ENCODE measurements around the gene PIGK.
A peak's percentile ranks its signal among the peaks of the same experiment; 100 is the strongest.

PIGK gene

DNA sequence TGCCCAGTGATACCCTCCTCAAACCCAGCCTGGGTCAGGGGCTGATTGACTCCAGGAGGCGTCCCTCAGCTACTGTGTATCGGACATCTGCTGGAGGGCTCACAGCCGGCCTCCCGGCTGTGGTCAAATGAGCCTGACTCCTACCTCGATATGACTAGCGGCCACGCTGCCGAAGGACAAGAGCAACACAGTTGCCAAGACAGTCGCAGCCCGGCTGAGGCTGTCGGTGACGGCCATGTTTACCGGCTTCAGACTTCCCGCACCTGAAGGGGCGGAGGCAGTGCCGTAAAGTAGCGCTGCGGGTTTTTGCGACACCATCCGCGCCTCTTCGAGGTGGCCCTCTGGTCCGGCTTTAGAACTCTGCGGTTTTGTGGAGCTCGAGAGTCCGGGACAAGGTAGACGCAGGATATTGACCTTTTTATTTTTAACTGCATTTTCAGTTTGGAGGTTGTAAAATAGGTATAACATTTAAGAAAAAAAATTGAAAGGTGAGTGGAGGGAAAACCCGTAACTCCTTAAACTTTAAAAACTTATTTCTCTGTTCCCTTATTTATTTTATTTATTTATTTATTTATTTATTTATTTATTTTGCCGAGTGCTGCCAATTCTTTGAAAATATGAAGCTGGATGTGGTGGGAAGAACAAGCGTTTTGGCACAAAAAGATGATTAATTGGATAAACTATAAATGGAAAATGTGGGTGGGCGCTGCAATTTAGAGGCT, at the start of gene PIGK:
PIGK (minus strand) TSS at position 265 of the 722 bp plus-strand sequence; CDS start at position 237, 28 bp downstream.
- peak within 1 kb of the TSS; percentile 99 for H3K4me3 ChIP-seq (ENCODE audit: low read length)
- H3K9me3 ChIP-seq (ENCODE audit: control insufficient read depth, low read length) = no peaks in the 10 kb centered on the region
- H3K4me1 ChIP-seq (ENCODE audit: control insufficient read depth, insufficient read depth, low read length) = peaks cover 6% of the 10 kb centered on the region
- H3K36me3 ChIP-seq (ENCODE audit: control insufficient read depth, insufficient read depth, low read length) = no peaks in the 10 kb centered on the region
- H3K9ac ChIP-seq (ENCODE audit: low read length) = peak within 1 kb of the TSS; percentile 97
- H3K27me3 ChIP-seq (ENCODE audit: control insufficient read depth, insufficient read depth, low read length) = no peaks in the 10 kb centered on the region

DNA sequence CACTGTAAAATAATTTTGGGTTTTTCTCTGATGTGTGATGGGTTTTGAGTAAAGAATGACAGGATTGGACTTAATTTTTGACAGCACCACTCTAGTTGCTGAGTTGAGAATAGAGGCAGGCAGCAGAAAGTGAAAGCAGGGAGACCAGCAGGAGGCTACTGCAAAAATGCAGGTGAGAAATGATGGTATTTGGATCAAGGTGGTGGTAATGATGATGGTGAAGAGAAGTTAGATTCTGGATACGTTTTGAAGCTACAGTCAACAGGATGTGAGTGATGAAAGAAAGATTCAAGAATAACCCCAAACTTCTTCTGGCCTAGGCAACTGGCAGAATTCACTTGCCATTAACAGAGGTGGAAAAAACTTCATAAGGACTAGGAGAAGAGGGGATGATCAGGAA, 47.8 kb upstream of the PIGK start:
- peaks cover 4% of the 10 kb centered on the region for H3K4me1 ChIP-seq (ENCODE audit: control insufficient read depth, insufficient read depth, low read length)
- H3K9ac ChIP-seq (ENCODE audit: low read length) = no peak overlapping the region
- H3K4me3 ChIP-seq (ENCODE audit: low read length) = no peak overlapping the region
- H3K36me3 ChIP-seq (ENCODE audit: control insufficient read depth, insufficient read depth, low read length) = no peaks in the 10 kb centered on the region
- peaks cover 13% of the 10 kb centered on the region for H3K27me3 ChIP-seq (ENCODE audit: control insufficient read depth, insufficient read depth, low read length)
- H3K9me3 ChIP-seq (ENCODE audit: control insufficient read depth, low read length) = no peaks in the 10 kb centered on the region

DNA sequence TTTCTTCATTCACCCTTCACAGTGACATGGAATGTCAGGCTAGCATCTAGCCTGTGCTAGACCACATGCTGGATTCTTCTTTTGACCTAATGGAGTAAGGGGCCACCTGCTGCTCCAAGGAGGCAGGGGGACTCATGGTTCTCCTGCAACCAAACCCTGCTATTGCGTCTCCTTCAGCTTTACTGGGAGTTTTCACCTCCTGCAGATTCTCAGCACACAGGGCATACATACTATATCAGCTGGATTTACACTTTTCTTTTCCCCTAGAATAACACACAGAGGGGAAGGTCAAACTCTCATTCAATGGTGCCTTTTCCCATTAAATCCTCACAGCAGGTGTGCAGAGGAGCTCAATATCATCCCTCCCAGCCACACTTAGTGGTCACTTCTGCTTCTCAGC, 46.0 kb upstream of the PIGK start:
- no peak overlapping the region for H3K4me3 ChIP-seq (ENCODE audit: low read length)

GRCh38 chr1:77263708-77264107, 44.5 kb upstream of the PIGK start:
- H3K36me3 ChIP-seq (ENCODE audit: control insufficient read depth, insufficient read depth, low read length) = no peaks in the 10 kb centered on the region
- H3K4me1 ChIP-seq (ENCODE audit: control insufficient read depth, insufficient read depth, low read length) = peaks cover 4% of the 10 kb centered on the region
- H3K4me3 ChIP-seq (ENCODE audit: low read length) = no peak overlapping the region

More for the DNA sequence above, 46.0 kb upstream of the PIGK start:
- Histone ChIP-seq H3K9ac (ENCODE audit: low read length) (no peak overlapping the region), H3K36me3 (ENCODE audit: control insufficient read depth, insufficient read depth, low read length) (no peaks in the 10 kb centered on the region), H3K9me3 (ENCODE audit: control insufficient read depth, low read length) (no peaks in the 10 kb centered on the region), H3K27me3 (ENCODE audit: control insufficient read depth, insufficient read depth, low read length) (peaks cover 15% of the 10 kb centered on the region), H3K4me1 (ENCODE audit: control insufficient read depth, insufficient read depth, low read length) (peaks cover 4% of the 10 kb centered on the region)

GRCh38 chr1:77253211-77253610, 34.0 kb upstream of the PIGK start:
- Histone ChIP-seq H3K4me1 (ENCODE audit: control insufficient read depth, insufficient read depth, low read length) (no peaks in the 10 kb centered on the region), H3K27me3 (ENCODE audit: control insufficient read depth, insufficient read depth, low read length) (no peaks in the 10 kb centered on the region), H3K36me3 (ENCODE audit: control insufficient read depth, insufficient read depth, low read length) (no peaks in the 10 kb centered on the region), H3K9me3 (ENCODE audit: control insufficient read depth, low read length) (no peaks in the 10 kb centered on the region), H3K9ac (ENCODE audit: low read length) (no peak overlapping the region), H3K4me3 (ENCODE audit: low read length) (no peak overlapping the region)

More at GRCh38 chr1:77263708-77264107, 44.5 kb upstream of the PIGK start:
- Histone ChIP-seq H3K9me3 (ENCODE audit: control insufficient read depth, low read length) (no peaks in the 10 kb centered on the region), H3K27me3 (ENCODE audit: control insufficient read depth, insufficient read depth, low read length) (peaks cover 15% of the 10 kb centered on the region), H3K9ac (ENCODE audit: low read length) (no peak overlapping the region)

GRCh38 chr1:77250126-77250525, 30.9 kb upstream of the PIGK start:
- no peaks in the 10 kb centered on the region for H3K36me3 ChIP-seq (ENCODE audit: control insufficient read depth, insufficient read depth, low read length)
- no peaks in the 10 kb centered on the region for H3K27me3 ChIP-seq (ENCODE audit: control insufficient read depth, insufficient read depth, low read length)
- no peaks in the 10 kb centered on the region for H3K4me1 ChIP-seq (ENCODE audit: control insufficient read depth, insufficient read depth, low read length)
- no peak overlapping the region for H3K9ac ChIP-seq (ENCODE audit: low read length)
- no peak overlapping the region for H3K4me3 ChIP-seq (ENCODE audit: low read length)
- no peaks in the 10 kb centered on the region for H3K9me3 ChIP-seq (ENCODE audit: control insufficient read depth, low read length)

DNA sequence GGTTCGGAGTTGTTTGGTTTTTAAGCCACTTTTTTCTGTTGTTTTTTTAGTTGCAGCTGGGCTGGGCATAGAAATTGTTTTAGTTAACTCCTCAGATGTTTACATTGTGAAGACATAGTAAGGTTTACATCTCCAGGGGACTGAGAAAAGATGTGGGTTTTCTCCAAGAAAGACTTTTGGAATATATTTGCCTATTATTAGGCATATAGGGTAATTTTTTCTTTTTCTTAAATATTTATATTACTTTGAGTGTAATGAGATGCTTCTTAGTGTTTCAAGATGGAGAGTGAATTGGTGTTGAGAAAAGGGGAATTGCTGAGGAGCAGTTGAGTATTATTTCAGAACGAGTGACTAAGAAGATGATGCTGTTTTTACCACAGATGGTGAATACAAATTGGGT, 26.6 kb upstream of the PIGK start:
- Histone ChIP-seq H3K4me1 (ENCODE audit: control insufficient read depth, insufficient read depth, low read length) (no peaks in the 10 kb centered on the region), H3K36me3 (ENCODE audit: control insufficient read depth, insufficient read depth, low read length) (no peaks in the 10 kb centered on the region), H3K27me3 (ENCODE audit: control insufficient read depth, insufficient read depth, low read length) (no peaks in the 10 kb centered on the region), H3K9ac (ENCODE audit: low read length) (no peak overlapping the region), H3K4me3 (ENCODE audit: low read length) (no peak overlapping the region), H3K9me3 (ENCODE audit: control insufficient read depth, low read length) (no peaks in the 10 kb centered on the region)

DNA sequence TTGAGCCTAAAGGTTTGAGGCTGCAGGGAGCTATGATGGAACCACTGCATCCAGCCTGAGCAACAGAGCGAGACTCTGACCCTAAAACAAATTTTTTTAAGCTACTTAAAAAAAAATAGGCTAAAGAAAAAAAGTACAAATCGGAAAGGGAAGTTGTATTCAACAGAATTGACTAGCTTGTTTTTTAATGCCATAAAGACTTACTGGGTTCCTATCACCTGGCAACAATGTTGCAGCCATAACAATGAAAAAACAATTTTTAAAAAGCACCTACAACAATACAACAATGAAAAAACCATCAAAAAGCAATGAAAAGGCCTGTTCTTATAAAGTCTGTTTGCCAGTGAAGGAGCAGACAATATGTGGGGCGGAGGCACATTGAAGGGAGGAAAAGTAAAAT, 20.1 kb upstream of the PIGK start:
- Histone ChIP-seq H3K4me1 (ENCODE audit: control insufficient read depth, insufficient read depth, low read length) (no peaks in the 10 kb centered on the region), H3K4me3 (ENCODE audit: low read length) (no peak overlapping the region), H3K27me3 (ENCODE audit: control insufficient read depth, insufficient read depth, low read length) (no peaks in the 10 kb centered on the region), H3K9me3 (ENCODE audit: control insufficient read depth, low read length) (no peaks in the 10 kb centered on the region), H3K36me3 (ENCODE audit: control insufficient read depth, insufficient read depth, low read length) (no peaks in the 10 kb centered on the region), H3K9ac (ENCODE audit: low read length) (no peak overlapping the region)

- Histone ChIP-seq H3K27me3 (ENCODE audit: control insufficient read depth, insufficient read depth, low read length) (no peaks in the 10 kb centered on the region), H3K9me3 (ENCODE audit: control insufficient read depth, low read length) (no peaks in the 10 kb centered on the region), H3K36me3 (ENCODE audit: control insufficient read depth, insufficient read depth, low read length) (no peaks in the 10 kb centered on the region), H3K4me1 (ENCODE audit: control insufficient read depth, insufficient read depth, low read length) (no peaks in the 10 kb centered on the region), H3K4me3 (ENCODE audit: low read length) (no peak overlapping the region), H3K9ac (ENCODE audit: low read length) (no peak overlapping the region)
Observed at GRCh38 chr1:77238462-77238861, 19.2 kb upstream of the PIGK start.

DNA sequence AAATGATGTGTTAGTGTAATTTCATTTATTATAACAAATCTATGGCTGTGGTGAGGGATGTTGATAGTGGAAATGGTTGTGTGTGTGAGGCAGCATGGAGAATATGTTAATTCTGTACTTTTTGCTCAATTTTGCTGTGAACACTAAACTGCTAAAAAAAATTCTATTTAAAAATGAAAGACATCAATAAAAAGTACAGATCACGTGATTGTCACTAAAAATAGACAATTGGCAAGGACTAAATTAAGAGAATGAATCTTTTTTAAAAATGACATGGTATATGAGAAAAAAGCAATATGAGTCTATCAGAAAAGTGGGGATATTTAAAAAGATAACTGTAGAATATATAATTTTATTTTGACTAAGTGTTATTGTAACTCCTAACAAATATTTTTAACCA, 15.7 kb upstream of the PIGK start:
- Histone ChIP-seq H3K4me1 (ENCODE audit: control insufficient read depth, insufficient read depth, low read length) (no peaks in the 10 kb centered on the region), H3K4me3 (ENCODE audit: low read length) (no peak overlapping the region), H3K9ac (ENCODE audit: low read length) (no peak overlapping the region), H3K9me3 (ENCODE audit: control insufficient read depth, low read length) (no peaks in the 10 kb centered on the region), H3K36me3 (ENCODE audit: control insufficient read depth, insufficient read depth, low read length) (no peaks in the 10 kb centered on the region), H3K27me3 (ENCODE audit: control insufficient read depth, insufficient read depth, low read length) (no peaks in the 10 kb centered on the region)

GRCh38 chr1:77234096-77234495, 14.9 kb upstream of the PIGK start:
- no peaks in the 10 kb centered on the region for H3K4me1 ChIP-seq (ENCODE audit: control insufficient read depth, insufficient read depth, low read length)
- no peaks in the 10 kb centered on the region for H3K27me3 ChIP-seq (ENCODE audit: control insufficient read depth, insufficient read depth, low read length)
- no peak overlapping the region for H3K9ac ChIP-seq (ENCODE audit: low read length)
- H3K4me3 ChIP-seq (ENCODE audit: low read length) = no peak overlapping the region
- H3K9me3 ChIP-seq (ENCODE audit: control insufficient read depth, low read length) = no peaks in the 10 kb centered on the region
- H3K36me3 ChIP-seq (ENCODE audit: control insufficient read depth, insufficient read depth, low read length) = no peaks in the 10 kb centered on the region

GRCh38 chr1:77232829-77233228, 13.6 kb upstream of the PIGK start:
- no peaks in the 10 kb centered on the region for H3K4me1 ChIP-seq (ENCODE audit: control insufficient read depth, insufficient read depth, low read length)
- no peak overlapping the region for H3K4me3 ChIP-seq (ENCODE audit: low read length)
- no peak overlapping the region for H3K9ac ChIP-seq (ENCODE audit: low read length)
- H3K27me3 ChIP-seq (ENCODE audit: control insufficient read depth, insufficient read depth, low read length) = no peaks in the 10 kb centered on the region
- H3K36me3 ChIP-seq (ENCODE audit: control insufficient read depth, insufficient read depth, low read length) = no peaks in the 10 kb centered on the region
- H3K9me3 ChIP-seq (ENCODE audit: control insufficient read depth, low read length) = no peaks in the 10 kb centered on the region

- no peaks in the 10 kb centered on the region for H3K36me3 ChIP-seq (ENCODE audit: control insufficient read depth, insufficient read depth, low read length)
- H3K9ac ChIP-seq (ENCODE audit: low read length) = no peak overlapping the region
- no peak overlapping the region for H3K4me3 ChIP-seq (ENCODE audit: low read length)
- H3K9me3 ChIP-seq (ENCODE audit: control insufficient read depth, low read length) = no peaks in the 10 kb centered on the region
- no peaks in the 10 kb centered on the region for H3K4me1 ChIP-seq (ENCODE audit: control insufficient read depth, insufficient read depth, low read length)
- H3K27me3 ChIP-seq (ENCODE audit: control insufficient read depth, insufficient read depth, low read length) = no peaks in the 10 kb centered on the region
Observed at GRCh38 chr1:77230051-77230450, 10.8 kb upstream of the PIGK start.
